ENCODE measurements around the gene BTRC. TPM values are rescaled to one million over a fixed set of nuclear protein-coding genes. Genes with fewer than 3 reads are reported as not detected.
"Not testable (repeated sequence)": the region's sequence is repeated elsewhere in the genome, so short reads cannot be mapped to it uniquely, and the experiment has no call there.

Gene BTRC
- total RNA-seq, 1 donor from 2014 or later, result 38.4 TPM

DNA sequence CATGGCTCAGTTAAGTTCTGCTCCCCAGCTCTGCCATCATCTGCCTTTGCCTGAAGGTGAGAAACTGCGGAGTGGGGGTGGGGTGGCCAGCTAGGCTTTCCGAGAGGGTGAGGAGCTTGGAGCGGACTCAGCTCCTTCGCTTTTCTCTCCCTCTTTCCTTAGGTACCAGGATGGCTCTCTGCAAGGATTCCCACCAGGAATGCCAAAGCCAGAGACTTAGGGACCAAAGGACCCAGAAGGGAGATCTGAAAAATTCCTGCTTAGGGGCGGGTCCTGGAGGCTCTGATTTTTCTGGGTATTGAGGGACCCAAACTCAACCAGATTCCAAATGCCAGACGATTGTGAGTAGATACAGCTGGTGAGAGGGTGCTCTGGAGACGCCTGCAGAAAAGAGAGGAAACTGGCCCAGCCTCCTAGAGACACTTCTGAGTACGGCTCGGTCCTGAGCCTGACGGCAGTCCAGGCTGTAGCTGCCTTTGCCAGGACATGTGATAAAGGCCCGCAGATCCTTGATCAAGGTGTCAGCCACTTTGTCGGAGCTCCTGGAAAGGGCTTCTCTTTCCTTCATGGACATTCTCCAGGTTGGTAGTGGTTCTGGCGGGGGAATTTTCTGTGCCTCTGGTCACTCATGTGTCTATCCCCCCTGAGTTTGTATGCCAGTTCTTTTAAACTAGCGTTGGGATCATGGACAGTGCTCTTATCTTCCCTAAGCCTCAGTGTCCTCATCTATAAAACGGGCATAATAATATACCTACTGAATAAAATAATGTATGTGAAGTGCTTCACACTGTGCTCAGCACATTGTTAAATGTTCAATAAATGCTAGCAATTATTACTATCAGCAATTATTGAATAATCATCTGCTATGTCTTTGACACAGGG, 42.5 kb upstream of the BTRC start:
- Mint-ChIP-seq H3K4me3 (peak overlapping the region; percentile 65), H3K36me3 (peaks cover 11% of the 10 kb centered on the region), H3K4me1 (peaks cover 20% of the 10 kb centered on the region), H3K9me3 (no peaks in the 10 kb centered on the region), H3K27me3 (ENCODE audit: low read depth) (peaks cover 17% of the 10 kb centered on the region), H3K27ac (peak overlapping the region; percentile 82)
- peak in 1 of 2 experiments; percentile 67 for DNase-seq (ENCODE audit: low spot score in 2 of 2, unreplicated experiment in 2 of 2)
- TF ChIP-seq, protein P1, sequence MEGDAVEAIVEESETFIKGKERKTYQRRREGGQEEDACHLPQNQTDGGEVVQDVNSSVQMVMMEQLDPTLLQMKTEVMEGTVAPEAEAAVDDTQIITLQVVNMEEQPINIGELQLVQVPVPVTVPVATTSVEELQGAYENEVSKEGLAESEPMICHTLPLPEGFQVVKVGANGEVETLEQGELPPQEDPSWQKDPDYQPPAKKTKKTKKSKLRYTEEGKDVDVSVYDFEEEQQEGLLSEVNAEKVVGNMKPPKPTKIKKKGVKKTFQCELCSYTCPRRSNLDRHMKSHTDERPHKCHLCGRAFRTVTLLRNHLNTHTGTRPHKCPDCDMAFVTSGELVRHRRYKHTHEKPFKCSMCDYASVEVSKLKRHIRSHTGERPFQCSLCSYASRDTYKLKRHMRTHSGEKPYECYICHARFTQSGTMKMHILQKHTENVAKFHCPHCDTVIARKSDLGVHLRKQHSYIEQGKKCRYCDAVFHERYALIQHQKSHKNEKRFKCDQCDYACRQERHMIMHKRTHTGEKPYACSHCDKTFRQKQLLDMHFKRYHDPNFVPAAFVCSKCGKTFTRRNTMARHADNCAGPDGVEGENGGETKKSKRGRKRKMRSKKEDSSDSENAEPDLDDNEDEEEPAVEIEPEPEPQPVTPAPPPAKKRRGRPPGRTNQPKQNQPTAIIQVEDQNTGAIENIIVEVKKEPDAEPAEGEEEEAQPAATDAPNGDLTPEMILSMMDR (IDR thresholded peaks at IDR 0.05; ENCODE audit: unreplicated experiment), result no peak

DNA sequence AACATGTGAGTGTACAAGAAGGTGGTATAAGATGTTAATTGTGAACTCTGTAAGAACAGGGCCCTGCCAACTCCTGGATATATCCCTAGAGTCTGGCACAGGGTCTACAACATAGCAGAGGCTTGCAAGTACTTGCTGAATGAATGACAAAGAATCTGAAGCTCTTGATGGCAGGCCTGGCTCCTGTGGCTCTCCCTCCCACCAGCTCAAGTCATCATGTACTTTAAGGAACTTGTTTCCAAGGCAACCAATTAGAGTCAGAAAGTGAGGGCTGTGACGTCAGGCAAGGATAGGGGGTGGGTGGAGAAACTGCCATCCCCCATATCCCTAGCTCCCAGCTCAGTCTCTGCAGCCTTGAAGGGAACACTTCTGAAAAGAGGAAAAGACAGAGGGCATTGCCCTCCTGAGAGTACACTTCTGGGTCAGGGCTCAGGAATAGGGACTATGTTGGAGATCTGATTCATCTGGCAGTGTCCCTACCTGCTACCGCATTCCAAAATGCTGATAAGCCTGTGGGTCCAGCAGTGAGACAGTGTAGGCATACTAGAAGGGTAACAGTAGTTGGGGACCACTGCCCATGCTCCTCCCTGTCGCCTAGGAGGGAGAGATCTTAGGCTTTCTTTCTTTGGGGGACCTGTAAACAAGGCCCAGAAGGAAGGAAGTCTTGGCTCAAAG, 34.6 kb upstream of the BTRC start:
- no peaks in the 10 kb centered on the region for H3K9me3 Mint-ChIP-seq
- DNase-seq (ENCODE audit: low spot score in 2 of 2, unreplicated experiment in 2 of 2), result no peak
- peaks cover 15% of the 10 kb centered on the region for H3K27me3 Mint-ChIP-seq (ENCODE audit: low read depth)
- peaks cover 15% of the 10 kb centered on the region for H3K4me1 Mint-ChIP-seq
- no peak overlapping the region for H3K27ac Mint-ChIP-seq
- peaks cover 4% of the 10 kb centered on the region for H3K36me3 Mint-ChIP-seq
- no peak overlapping the region for H3K4me3 Mint-ChIP-seq
- TF ChIP-seq, protein P1 (IDR thresholded peaks at IDR 0.05; ENCODE audit: unreplicated experiment), result no peak

DNA sequence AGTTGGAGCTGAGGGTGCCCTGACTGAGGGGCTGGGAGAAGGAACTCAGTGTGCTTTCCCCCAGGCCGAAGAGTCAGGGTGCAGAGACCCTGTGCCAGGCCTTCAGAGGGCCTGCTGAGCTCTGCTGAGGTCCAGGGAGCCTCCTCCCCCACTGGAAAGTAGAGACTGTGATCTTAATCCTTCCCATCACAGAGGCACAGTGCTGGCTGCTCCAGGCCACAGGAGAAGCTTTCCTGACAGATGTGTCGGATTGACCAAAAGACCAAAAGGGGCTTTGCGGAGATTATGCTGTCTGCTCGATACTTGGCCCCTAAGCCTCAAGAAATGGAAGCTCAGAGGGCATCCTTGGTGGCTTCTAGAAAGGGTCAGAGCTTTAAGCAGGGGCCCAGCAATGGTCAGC, 32.9 kb upstream of the BTRC start:
- TF ChIP-seq, protein P1 (IDR thresholded peaks at IDR 0.05; ENCODE audit: unreplicated experiment), result no peak
- Mint-ChIP-seq H3K27ac (no peak overlapping the region), H3K4me3 (no peak overlapping the region), H3K9me3 (no peaks in the 10 kb centered on the region), H3K4me1 (peaks cover 15% of the 10 kb centered on the region), H3K36me3 (no peaks in the 10 kb centered on the region), H3K27me3 (ENCODE audit: low read depth) (peaks cover 28% of the 10 kb centered on the region)
- DNase-seq (ENCODE audit: low spot score in 2 of 2, unreplicated experiment in 2 of 2), result no peak

DNA sequence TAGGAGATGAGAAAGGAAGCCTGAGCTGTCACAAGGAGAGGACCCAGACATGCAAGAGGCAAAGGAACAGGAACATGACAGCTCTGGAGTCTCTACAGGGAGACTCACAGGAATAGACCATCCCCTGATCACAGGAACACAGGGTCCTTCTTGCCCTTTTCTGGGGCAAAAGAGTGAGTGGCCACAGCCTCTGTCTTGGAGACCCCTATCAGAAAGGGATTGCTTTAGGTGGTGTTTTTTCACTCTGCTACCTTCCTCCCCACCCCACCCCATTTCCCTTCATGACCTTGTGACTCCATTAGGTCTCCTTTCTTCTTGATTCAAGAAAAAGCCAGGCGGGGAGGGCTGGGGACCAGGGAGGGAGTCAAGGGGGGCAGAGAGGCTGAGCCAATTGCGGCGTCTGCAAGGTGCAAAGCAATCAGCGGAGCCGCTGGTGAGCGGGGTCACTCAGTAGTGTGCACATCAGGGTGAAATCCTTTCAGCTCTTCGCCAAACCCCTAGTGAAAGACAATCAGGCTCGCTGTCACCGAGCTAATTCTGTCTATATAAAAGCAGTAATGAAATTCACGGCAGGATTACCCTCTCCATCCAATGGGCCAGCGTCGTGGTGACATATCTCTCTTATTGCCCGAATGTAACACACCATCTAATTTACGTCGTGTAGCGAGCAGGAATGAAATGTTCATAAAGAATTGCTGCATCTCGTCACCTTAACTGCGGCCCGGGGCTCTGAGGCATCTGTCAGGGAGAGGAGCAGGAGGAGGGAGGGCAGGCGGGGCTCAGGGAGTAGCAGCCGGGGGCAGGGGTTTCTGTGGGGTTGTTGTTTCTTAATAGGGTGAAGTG, 31.5 kb upstream of the BTRC start:
- TF ChIP-seq, protein P1 (IDR thresholded peaks at IDR 0.05; ENCODE audit: unreplicated experiment), result no peak
- H3K9me3 Mint-ChIP-seq, result peaks cover 6% of the 10 kb centered on the region
- peaks cover 15% of the 10 kb centered on the region for H3K4me1 Mint-ChIP-seq
- H3K36me3 Mint-ChIP-seq, result peaks cover 5% of the 10 kb centered on the region
- no peak overlapping the region for H3K27ac Mint-ChIP-seq
- peaks cover 32% of the 10 kb centered on the region for H3K27me3 Mint-ChIP-seq (ENCODE audit: low read depth)
- H3K4me3 Mint-ChIP-seq, result no peak overlapping the region
- no peak for DNase-seq (ENCODE audit: low spot score in 2 of 2, unreplicated experiment in 2 of 2)

DNA sequence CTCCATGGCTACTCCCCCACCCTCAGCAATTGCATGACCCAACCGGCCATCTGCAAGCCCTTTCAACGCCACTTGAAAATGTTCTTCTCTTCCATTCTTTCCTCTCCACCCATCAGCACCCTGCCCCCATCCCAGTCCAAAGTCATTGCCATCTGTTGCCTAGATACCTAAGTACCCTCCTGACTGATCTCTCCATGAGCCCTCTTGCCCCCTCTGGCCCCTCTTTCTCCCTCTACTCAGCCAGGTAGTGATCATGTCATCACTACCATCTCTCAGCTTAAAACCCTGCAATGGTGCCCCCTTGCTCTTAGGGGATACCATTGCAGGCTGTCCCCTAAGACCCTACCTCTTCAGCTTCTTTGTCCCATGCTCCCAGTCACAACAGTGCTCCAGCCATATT, 30.5 kb upstream of the BTRC start:
- H3K27ac Mint-ChIP-seq, result no peak overlapping the region
- peaks cover 5% of the 10 kb centered on the region for H3K36me3 Mint-ChIP-seq
- TF ChIP-seq, protein P1 (IDR thresholded peaks at IDR 0.05; ENCODE audit: unreplicated experiment), result no peak
- DNase-seq (ENCODE audit: low spot score in 2 of 2, unreplicated experiment in 2 of 2), result no peak
- H3K4me3 Mint-ChIP-seq, result no peak overlapping the region
- H3K4me1 Mint-ChIP-seq, result peaks cover 7% of the 10 kb centered on the region
- H3K9me3 Mint-ChIP-seq, result peaks cover 6% of the 10 kb centered on the region
- peaks cover 32% of the 10 kb centered on the region for H3K27me3 Mint-ChIP-seq (ENCODE audit: low read depth)

DNA sequence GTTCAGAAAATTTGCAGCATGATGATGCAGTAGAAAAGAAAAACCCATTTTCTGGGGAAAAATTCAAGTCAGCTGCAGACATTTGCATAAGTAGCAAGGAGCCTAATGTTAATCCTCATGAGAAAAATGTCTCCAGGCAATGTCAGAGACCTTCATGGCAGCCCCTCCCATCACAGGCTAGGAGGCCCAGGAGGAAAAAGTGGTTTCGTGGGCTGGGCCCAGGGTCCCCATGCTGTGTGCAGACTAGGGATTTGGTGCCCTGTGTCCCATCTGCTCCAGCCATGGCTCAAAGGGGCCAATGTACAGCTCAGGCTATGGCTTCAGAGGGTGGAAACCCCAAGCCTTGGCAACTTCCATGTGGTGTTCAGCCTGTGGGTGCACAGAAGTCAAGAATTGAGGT, 26.5 kb upstream of the BTRC start:
- not testable (repeated sequence) for DNase-seq (ENCODE audit: low spot score in 2 of 2, unreplicated experiment in 2 of 2); H3K27ac Mint-ChIP-seq; H3K4me3 Mint-ChIP-seq; H3K36me3 Mint-ChIP-seq; H3K9me3 Mint-ChIP-seq
- Mint-ChIP-seq H3K27me3 (ENCODE audit: low read depth) (peaks cover 43% of the 10 kb centered on the region), H3K4me1 (peaks cover 13% of the 10 kb centered on the region)

All from mesothelial cell of epicardium (in vitro differentiated cells).